Measurements from ENCODE around the gene PPHLN1.
"Not testable (repeated sequence)": the region's sequence is repeated elsewhere in the genome, so short reads cannot be mapped to it uniquely, and the experiment has no call there.

The PPHLN1 gene

DNA sequence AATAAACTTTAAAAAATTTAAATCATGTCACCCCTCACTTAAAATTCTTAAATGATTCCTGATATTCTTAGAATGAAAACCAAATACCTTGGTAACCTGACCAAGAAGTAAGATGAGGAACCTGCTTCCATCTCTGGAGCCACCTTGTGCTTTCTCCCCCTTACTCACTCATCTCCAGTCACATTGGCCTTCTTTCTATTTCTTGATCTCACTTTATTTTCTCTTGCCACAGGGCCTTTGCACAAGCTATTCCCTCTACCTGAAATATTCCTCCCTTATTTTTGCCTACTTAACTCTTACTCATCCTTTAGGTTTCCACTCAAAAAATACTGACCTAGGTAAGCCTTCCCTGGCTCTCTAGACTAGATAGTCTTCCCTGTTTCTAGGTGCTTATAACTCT is 5.2 kb upstream of the PPHLN1 start:
- no peak overlapping the region for H3K4me3 ChIP-seq (ENCODE audit: low read depth, low read length)

DNA sequence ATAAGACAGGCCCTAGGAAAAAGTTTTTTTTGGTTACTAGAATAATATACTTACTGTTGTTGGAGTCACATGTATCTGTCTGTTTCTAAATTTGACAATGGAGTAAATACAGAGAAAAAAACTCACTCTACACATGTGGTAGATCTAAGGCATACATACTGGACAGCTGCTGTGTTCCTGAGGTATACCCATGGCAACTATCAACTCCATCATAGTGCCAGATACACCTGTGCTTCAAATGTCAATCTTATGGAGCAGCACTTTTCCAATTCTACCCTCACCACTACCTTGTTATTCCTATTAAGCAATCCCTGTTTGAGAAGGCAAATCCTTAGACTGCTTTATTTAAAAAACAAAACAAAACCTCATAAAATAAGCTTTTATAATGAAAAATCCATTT is 3.4 kb upstream of the PPHLN1 start:
- H3K4me3 ChIP-seq (ENCODE audit: low read depth, low read length), result no peak overlapping the region

DNA sequence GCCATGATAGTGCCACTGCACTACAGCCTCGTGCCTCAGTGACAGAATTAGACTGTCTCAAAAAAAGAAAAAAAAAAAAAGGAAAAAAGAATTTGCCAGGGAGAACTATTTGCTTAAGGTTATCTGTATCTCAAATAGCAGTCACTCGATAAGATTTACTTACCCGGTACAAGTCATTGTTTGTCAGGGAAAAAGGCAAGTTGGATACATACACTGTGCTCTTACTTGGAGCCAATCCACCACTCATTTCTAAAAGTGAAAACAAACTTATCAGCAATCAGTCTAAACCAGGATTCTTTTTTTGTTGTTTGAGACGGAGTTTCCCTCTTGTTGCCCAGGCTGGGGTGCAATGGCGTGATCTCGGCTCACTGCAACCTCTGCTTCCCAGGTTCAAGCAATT is 2.1 kb upstream of the PPHLN1 start:
- H3K4me3 ChIP-seq (ENCODE audit: low read depth, low read length), result no peak overlapping the region

DNA sequence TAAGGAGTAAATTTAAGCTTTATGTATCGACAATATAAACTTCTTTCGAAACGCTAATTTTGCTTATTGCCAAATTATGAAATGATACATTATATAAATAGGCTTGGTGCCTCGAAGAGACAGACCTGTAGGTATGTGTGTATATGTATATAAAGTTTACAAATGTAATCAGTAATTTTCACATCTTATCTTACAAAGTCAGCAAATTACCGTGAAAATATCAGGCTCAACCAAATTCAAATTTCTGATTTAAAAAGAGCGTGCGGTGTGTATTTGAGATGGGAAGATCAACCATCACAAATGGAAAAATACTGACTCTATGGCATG is 678 bp upstream of the PPHLN1 start:
- H3K4me3 ChIP-seq (ENCODE audit: low read depth, low read length), result peak overlapping the region; percentile 97

DNA sequence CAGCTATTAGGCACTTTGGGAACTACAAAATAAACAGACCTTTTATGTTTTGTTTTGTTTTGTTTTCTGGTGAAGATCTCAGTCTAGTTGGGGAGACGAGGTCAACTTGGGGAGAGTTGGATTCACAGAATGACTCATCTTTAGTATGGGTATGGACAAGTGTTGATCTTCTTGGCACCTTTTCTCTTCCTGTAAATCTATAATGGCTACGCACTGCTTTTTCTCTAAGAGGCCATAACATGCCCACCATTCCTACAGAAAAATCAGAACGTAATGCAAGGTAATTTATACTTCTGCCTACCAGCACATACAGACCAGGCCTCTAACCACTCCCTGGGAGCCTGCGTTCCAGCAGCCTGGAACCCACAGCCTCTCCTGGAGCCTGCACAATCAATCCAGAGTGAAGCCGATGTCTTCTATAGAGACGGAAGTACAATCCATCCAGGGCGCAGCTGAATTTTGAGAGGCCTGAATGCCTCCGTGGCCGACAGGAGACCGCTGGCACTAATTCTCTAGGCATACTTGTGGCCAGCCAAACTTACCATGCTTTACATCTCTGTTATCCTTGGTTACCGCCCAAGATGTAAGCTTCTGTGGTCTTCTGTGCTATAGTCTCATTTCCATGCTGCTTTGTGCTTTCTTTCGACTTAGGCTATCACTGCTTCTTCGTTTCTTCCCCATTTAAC is 717 bp downstream of the PPHLN1 start:
- peak overlapping the region; percentile 97 for H3K4me3 ChIP-seq (ENCODE audit: low read depth, low read length)

DNA sequence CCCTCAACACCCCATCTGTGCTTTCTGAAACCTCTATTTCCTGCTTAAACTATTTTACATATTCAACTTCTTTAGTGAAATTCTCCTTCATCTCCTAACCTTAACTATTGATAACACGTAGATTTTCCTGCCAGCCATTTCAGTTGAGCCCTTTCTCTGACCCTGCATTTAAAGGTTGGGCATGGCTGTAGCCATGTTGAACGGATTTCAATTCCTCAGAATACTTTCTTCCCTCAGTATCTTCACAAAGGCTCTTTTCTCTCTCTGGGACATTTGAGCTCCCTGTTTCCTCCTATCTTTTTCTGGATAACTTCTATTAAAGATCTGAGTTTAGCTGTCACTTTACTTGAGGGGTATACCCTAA is 1.2 kb downstream of the PPHLN1 start:
- H3K4me3 ChIP-seq (ENCODE audit: low read depth, low read length), result peak overlapping the region; percentile 97

DNA sequence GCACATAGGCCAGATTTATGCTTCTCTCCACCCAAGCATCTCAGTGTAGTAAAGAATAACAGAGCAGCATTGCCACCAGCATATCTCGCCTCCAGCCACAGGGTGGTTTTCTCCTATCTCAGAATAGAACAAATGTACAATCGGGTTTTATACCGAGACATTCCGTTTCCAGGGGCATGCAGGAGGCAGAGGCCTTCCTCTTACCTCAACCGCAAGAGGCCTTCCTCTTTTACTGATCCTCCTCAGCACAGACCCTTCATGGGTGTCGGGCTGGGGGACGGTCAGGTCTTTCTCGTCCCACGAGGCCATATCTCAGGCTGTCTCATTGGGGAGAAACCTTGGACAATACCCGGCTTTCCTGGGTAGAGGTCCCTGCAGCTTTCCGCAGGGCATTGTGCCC is 4.1 kb downstream of the PPHLN1 start:
- not testable (repeated sequence) for H3K4me3 ChIP-seq (ENCODE audit: low read depth, low read length)

DNA sequence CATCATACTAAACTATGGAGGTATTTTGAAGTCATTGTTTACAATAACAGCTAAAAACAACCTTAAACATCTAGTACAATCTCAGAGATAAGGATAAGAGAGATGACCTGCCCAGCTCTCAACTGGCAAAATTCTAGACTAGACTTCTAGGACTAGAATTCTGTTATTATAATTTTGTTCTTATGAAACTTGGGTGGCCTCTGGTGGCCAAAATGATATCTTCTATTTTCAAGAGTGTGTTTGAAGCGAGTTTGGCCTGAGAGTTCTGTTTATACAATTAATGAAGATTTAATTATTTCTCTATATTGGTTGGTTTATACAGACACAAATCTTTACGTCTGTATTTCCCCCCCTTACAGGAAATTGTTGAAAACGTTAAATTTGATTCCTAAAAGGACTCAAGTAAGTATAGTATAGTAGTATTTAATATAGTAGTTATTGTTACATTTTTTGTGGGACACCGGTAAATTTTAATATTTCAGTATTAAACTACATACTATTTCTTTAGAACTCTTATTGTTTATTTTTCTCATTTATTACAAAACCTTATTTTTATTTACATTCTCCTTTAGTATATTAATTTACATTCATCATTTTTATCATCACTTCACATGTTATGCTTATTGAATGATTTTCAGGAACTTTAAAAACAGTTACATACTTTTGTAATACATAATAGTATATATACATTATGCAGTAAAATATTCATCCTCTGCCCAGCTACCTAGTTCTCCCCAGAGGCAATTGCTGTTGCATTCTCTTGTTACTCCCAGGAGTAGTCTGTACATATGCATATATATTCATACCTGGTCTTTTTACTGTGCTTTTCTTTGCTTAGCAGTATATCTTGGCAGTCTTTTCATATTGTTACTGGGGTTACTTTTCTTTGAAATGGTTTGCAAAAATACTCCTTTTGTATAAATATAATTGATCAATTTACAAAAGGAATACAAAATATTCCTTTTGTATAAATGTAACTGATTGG is 6.6 kb downstream of the PPHLN1 start:
- H3K4me3 ChIP-seq (ENCODE audit: low read depth, low read length), result no peak overlapping the region

DNA sequence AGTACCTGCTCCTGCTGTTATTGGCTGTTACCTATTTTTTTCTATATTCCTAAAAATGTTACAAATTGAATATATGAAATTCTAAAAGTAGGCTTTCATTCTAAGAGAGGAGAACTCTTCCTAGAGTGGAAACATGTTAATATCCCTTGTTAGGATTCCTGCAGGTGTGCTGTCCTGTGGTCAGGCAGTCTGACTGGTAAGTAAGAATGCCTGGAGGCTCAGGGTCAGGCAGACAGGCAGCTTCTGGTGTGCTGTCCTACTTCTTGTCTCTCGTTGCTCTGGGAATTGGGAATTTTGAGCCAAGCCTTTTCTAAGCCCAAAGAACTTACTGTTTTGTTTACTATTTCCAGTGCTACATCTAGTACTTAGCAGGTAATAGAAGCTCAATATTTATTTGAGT is 10.3 kb downstream of the PPHLN1 start:
- no peak overlapping the region for H3K4me3 ChIP-seq (ENCODE audit: low read depth, low read length)

DNA sequence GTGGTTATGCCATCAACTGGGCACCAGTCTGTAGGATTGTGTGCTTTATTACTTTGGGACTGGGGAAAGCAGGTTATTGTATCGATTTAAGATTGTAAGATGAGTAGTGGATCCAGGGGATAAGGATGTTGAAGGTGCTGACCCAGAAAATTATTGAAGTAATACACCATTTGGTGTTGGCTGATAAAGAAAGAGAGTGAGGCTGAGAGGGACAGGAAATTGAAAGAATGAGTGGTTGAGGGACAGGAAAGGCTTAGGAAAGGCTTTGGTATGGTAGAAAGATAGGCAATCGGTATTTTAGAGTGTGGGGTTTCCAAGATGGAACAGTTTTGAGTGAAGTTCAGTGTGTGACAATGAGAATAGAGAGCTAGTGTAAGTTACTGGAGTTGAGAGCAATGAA is 12.3 kb downstream of the PPHLN1 start:
- no peak overlapping the region for H3K4me3 ChIP-seq (ENCODE audit: low read depth, low read length)

DNA sequence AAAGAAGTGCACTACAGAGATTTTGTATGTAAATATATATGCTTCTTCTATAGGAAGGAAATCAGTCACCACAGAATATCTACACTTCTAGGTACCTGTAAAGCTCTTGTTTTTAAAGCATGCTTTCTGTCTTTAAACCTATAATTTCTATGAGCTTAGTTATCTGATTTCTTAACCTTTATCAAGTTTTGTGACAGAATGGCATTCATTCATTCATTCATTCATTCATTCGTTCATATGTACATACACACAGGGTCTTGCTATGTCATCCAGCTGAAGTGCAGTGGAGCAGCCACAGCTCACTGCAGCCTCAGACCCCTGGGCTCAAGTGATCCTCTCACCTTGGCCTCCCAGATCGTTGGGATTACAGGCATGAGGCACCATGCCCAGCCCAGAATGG is 16.1 kb downstream of the PPHLN1 start:
- H3K4me3 ChIP-seq (ENCODE audit: low read depth, low read length), result no peak overlapping the region

DNA sequence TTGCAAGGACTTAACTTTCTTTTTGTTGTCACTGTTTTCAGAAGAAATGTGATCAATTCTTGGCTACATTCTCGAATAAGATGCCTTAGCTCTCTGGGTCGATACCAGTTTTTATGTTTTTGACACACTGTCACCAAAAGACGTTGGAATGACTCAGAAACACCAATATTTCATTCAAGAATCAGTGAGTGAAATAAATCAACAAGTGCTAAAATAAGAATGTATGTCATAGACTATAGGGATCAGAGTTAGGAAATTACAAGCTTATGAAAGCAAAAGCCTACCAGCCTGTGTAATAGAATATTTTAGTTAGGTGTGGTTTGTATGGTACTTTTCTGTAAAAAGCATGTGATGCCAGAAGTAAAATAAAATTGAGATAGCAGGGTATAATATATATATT is 17.8 kb downstream of the PPHLN1 start:
- no peak overlapping the region for H3K4me3 ChIP-seq (ENCODE audit: low read depth, low read length)

DNA sequence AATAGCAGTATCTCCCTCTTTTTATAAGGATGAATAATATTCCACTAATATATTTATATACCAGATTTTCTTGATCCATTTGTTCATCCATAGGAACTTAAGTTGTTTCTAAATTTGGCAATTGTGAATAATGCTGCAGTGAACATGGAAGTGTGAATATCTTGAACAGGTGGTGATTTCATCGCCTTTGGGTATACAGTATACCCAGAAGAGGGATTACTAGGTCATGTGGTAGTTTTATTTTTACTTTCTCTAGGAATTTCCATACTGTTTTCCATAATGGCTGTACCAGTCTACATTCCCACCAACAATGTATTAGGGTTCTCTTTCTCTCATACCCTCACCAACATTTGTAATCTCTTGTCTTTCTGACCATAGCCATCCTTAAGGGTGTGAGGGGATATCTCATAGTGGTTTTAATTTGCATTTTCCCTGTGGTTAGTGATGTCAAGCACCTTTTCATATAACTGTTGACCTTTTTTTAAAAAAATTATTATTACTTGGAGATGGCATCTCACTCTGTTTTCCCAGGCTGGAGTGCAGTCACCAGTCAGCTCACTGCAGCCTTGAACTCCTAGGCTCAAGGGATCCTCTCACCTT is 20.5 kb downstream of the PPHLN1 start:
- no peak overlapping the region for H3K4me3 ChIP-seq (ENCODE audit: low read depth, low read length)

DNA sequence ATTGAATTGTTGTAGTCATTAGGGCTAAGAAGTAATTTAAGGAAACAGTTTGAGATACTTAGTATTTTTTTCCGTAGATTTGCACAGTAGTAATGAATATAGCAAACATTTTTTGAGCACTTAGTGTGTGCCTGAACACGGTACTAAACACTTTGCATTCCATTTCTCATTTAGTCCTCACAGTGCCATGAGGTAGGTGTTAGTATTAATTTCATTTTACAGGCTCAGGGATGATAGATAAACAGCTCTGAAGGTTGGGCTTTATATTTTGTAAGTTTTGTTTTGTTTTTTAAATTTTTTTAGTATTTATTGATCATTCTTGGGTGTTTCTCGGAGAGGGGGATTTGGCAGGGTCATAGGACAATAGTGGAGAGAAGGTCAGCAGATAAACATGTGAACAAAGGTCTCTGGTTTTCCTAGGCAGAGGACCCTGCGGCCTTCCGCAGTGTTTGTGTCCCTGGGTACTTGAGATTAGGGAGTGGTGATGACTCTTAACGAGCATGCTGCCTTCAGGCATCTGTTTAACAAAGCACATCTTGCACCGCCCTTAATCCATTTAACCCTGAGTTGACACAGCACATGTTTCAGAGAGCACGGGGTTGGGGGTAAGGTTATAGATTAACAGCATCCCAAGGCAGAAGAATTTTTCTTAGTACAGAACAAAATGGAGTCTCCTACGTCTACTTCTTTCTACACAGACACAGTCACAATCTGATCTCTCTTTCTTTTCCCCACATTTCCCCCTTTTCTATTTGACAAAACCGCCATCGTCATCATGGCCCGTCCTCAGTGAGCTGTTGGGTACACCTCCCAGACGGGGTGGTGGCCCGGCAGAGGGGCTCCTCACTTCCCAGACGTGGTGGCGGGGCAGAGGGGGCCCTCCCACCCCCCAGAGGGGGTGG is 23.4 kb downstream of the PPHLN1 start:
- H3K4me3 ChIP-seq (ENCODE audit: low read depth, low read length), result not testable (repeated sequence)

DNA sequence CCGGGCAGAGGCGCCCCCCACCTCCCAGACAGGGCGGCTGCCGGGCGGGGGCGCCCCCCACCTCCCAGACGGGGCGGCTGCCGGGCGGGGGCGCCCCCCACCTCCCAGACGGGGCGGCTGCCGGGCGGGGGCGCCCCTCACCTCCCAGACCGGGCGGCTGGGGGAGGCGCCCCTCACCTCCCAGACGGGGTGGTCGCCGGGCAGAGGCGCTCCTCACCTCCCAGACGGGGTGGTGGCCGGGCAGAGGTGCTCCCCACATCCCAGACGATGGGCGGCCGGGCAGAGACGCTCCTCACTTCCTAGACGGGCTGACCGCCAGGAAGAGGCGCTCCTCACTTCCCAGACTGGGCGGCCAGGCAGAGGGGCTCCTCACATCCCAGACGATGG is 24.0 kb downstream of the PPHLN1 start:
- not testable (repeated sequence) for H3K4me3 ChIP-seq (ENCODE audit: low read depth, low read length)

DNA sequence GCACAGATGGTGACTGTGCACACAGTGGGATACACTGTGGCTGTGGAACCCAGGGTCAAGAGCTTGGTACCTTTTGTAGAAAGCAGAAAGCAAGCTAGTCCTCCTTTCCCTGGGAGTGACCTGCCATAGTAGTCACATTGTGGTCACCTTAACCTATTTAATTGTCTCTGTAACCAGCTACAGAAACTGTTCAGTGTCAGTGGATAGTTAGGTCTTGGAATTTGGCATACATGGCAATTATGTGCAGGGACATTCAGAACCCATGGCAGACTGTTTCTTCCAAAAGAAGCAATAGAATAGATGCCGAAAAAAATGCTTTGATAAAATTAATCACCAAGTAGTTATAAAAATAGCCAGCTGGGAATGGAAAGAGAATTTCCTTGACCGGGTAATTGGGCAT is 30.4 kb downstream of the PPHLN1 start:
- no peak overlapping the region for H3K4me3 ChIP-seq (ENCODE audit: low read depth, low read length)

DNA sequence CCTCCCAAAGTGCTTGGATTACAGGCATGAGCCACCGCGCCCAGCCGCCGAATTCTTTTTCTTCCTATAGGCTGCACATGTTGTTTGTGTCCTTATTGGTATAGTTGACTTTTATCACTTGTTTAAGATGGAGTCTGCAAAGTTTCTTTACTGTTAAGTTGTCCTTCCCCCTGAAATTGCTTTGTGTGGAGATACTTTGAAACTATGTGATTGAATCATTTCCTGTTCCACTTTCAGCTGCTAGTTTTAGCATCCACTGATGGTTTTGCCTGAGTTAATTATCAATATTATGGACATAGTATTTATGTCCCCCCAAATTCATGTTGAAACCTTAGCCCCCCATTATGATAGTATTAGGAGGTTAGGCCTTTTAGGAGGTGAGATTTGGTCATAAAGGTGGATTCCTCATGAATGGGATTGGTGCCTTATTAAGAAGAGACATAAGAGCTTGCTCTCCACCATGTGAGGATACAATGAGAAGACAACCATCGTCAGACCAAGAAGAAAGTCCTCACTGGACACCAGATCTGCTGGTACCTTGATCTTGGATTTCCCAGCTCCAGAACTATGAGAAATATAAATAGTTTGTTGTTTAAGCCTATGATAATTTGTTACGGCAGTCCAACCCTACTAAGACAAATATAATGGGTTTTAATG is 34.9 kb downstream of the PPHLN1 start:
- no peak overlapping the region for H3K4me3 ChIP-seq (ENCODE audit: low read depth, low read length)

DNA sequence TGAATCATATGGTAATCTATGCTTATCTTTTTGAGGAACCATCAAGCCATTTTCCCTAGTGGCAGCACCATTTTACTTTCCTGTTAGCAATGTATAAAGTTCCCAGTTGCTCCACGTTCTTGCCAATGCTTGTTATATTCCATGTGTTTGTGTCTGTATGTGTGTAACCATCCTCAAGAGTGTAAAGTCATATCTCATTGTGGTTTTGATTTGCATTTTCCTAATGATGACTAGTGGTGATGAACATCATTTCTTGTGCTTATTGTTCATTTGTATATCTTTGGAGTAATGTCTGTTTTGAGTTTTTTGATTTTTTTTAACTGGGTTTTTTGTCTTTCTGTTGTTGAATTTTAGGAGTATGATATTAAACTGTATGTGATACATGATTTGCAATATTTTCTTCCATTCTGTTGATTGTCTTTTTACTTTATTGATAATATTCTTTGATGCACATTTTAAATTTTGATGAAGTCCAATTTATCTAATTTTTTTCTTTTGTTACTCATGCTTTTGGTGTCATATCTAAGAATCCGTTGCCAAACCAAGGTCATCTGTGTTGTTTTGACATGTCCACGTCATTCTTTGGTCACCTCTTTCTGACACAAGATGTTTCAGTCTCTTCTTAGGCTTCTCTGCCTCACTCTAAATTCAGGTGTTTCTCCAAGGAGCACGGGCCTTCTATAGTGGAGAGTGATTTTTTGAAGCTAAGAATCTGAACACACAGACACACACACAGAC is 36.1 kb downstream of the PPHLN1 start:
- H3K4me3 ChIP-seq (ENCODE audit: low read depth, low read length), result no peak overlapping the region

DNA sequence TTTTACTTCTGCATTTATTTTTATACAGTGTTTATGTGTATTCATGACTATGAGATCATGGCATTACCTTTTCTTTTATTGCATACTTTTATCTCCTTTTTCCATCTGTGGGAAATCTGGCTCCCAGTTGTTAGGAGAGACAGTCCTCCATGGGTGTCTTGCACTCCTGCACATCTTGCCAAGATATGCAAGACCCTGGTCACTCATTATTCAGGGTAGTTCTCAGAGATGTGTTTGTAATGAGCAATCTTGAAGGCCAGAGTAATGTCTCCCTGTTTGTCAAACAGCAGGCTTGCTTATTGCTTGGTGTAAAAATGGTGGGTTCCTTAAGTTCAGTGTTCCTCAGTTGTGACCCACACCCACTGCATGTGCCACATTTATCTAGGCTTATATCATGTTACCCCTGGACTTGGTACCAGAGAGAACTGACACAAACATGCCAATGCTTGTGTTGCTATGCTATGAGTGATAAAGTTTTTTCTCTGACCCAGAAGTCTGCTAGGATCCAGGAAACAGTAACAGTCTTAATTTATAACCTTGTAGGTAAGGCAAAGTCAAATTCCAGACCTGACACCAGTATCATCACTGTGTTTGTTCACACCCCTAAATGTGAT is 36.8 kb downstream of the PPHLN1 start:
- H3K4me3 ChIP-seq (ENCODE audit: low read depth, low read length), result no peak overlapping the region
